Vagina (tissue), 2 donors: ENCODE data around the gene DOCK4. TPM values are rescaled to one million over a fixed set of nuclear protein-coding genes. Genes with fewer than 3 reads are reported as not detected.

Experiments
- DNase-seq, 2 donors: peaks; one replicate each; pipeline ENCODE4 v3.0.0-alpha.2; 2017; ENCODE audit errors: extremely low spot score in 2 of 2
- H3K27ac ChIP-seq: fragments of 200-600 bp; sonication (generic); one replicate; pipeline ENCODE4 v1.5.1; 2019
- H3K27me3 ChIP-seq: fragments of 200-600 bp; sonication (generic); one replicate; pipeline ENCODE4 v1.5.1; 2019
- H3K36me3 ChIP-seq, 2 donors: fragments of 200-600 bp; sonication (generic); one replicate each; pipeline ENCODE4 v1.5.1; 2017 to 2019
- H3K4me1 ChIP-seq: fragments of 200-600 bp; sonication (generic); one replicate; pipeline ENCODE4 v1.5.1; 2019
- H3K4me3 ChIP-seq, 2 donors: fragments of 200-600 bp; sonication (generic); 1 replicate in 1 of 2; 2 replicates in 1 of 2; pipeline ENCODE4 v1.5.1; 2016 to 2019
- H3K9me3 ChIP-seq: fragments of 200-600 bp; sonication (generic); one replicate; pipeline ENCODE4 v1.5.1; 2019
- CTCF ChIP-seq, 3 experiments: fragments of 450-650 bp in 2 of 3; fragments of 200-600 bp in 1 of 3; sonication (generic) in 1 of 3; IDR thresholded peaks; one replicate each; pipeline ENCODE4 v1.5.1; 2017 to 2019; ENCODE audit warnings: antibody characterized with exemption in 3 of 3, mild to moderate bottlenecking in 2 of 3, moderate library complexity in 2 of 3
- POLR2A ChIP-seq, 2 donors: fragments of 450-650 bp; IDR thresholded peaks; one replicate each; pipeline ENCODE4 v1.6.1; 2017; ENCODE audit warnings: antibody characterized with exemption in 2 of 2, mild to moderate bottlenecking in 2 of 2, moderate library complexity in 2 of 2
- POLR2AphosphoS5 ChIP-seq, 2 donors: sonication (generic); formaldehyde crosslinking; IDR thresholded peaks; one replicate each; pipeline ENCODE4 v1.9.0; 2017; ENCODE audit warnings: antibody characterized with exemption in 2 of 2, mild to moderate bottlenecking in 2 of 2, low read depth in 1 of 2; ENCODE audit not compliant: insufficient read depth in 1 of 2
- intact Hi-C: fragments of 100-400 bp; cut with DNase I; formaldehyde crosslinking; loops from one replicate; pipeline ENCODE4 v1.15.1; 2023
- total RNA-seq: library from RNA; depleted of rRNA; stranded (reverse); fragments of >200 nt; gene quantifications from one replicate; pipeline ENCODE4 v1.2.3, GENCODE V29; 2016

Gene DOCK4
- total RNA-seq, 1 donor from 2014 or later = 40.3 TPM

- Histone ChIP-seq H3K4me3 (no peak overlapping the region), H3K9me3 (no peaks in the 10 kb centered on the region), H3K27me3 (no peaks in the 10 kb centered on the region), H3K36me3 (no peaks in the 10 kb centered on the region), H3K27ac (no peak overlapping the region), H3K4me1 (peaks cover 9% of the 10 kb centered on the region)
- TF ChIP-seq CTCF (IDR thresholded peaks at IDR 0.05) (no peak), POLR2A (IDR thresholded peaks at IDR 0.05) (no peak), POLR2AphosphoS5 (IDR thresholded peaks at IDR 0.05; ENCODE audit: insufficient read depth in 1 of 2, low read depth in 1 of 2) (no peak)
- intact Hi-C loops = no loop called here
- DNase-seq = no peak
Measured at GRCh38 chr7:112160130-112160770, 45.9 kb downstream of the DOCK4 start.

- H3K27me3 ChIP-seq = no peaks in the 10 kb centered on the region
- intact Hi-C loops = no loop called here
- DNase-seq = no peak
- H3K4me1 ChIP-seq = peaks cover 9% of the 10 kb centered on the region
- TF ChIP-seq POLR2AphosphoS5 (IDR thresholded peaks at IDR 0.05; ENCODE audit: insufficient read depth in 1 of 2, low read depth in 1 of 2) (no peak), POLR2A (IDR thresholded peaks at IDR 0.05) (no peak)
- H3K4me3 ChIP-seq = no peak overlapping the region
- no peaks in the 10 kb centered on the region for H3K36me3 ChIP-seq
- no peak overlapping the region for H3K27ac ChIP-seq
- H3K9me3 ChIP-seq = no peaks in the 10 kb centered on the region
Measured at GRCh38 chr7:112159351-112159750, 46.8 kb downstream of the DOCK4 start.

- intact Hi-C loops = no loop called here
- DNase-seq = no peak
- H3K27me3 ChIP-seq = no peaks in the 10 kb centered on the region
- H3K4me3 ChIP-seq = no peak overlapping the region
- no peaks in the 10 kb centered on the region for H3K36me3 ChIP-seq
- H3K27ac ChIP-seq = no peak overlapping the region
- peaks cover 9% of the 10 kb centered on the region for H3K4me1 ChIP-seq
- TF ChIP-seq CTCF (IDR thresholded peaks at IDR 0.05) = no peak
- no peak for TF ChIP-seq POLR2AphosphoS5 (IDR thresholded peaks at IDR 0.05; ENCODE audit: insufficient read depth in 1 of 2, low read depth in 1 of 2)
- TF ChIP-seq POLR2A (IDR thresholded peaks at IDR 0.05) = no peak
- no peaks in the 10 kb centered on the region for H3K9me3 ChIP-seq
Measured at GRCh38 chr7:112157072-112157471, 49.1 kb downstream of the DOCK4 start.

- H3K27ac ChIP-seq = no peak overlapping the region
- H3K4me3 ChIP-seq = no peak overlapping the region
- H3K9me3 ChIP-seq = no peaks in the 10 kb centered on the region
- intact Hi-C loops = no loop called here
- peaks cover 9% of the 10 kb centered on the region for H3K4me1 ChIP-seq
- TF ChIP-seq CTCF (IDR thresholded peaks at IDR 0.05) (no peak), POLR2A (IDR thresholded peaks at IDR 0.05) (no peak)
- H3K36me3 ChIP-seq = no peaks in the 10 kb centered on the region
- no peaks in the 10 kb centered on the region for H3K27me3 ChIP-seq
- DNase-seq = no peak
Measured at GRCh38 chr7:112156412-112156811, 49.8 kb downstream of the DOCK4 start.

GRCh38 chr7:112154690-112155089, 51.5 kb downstream of the DOCK4 start:
- Histone ChIP-seq H3K4me1 (peaks cover 9% of the 10 kb centered on the region), H3K27me3 (no peaks in the 10 kb centered on the region), H3K36me3 (no peaks in the 10 kb centered on the region), H3K9me3 (no peaks in the 10 kb centered on the region), H3K27ac (no peak overlapping the region), H3K4me3 (no peak overlapping the region)
- no peak for DNase-seq
- no peak for TF ChIP-seq POLR2A (IDR thresholded peaks at IDR 0.05)
- TF ChIP-seq CTCF (IDR thresholded peaks at IDR 0.05) = no peak
- TF ChIP-seq POLR2AphosphoS5 (IDR thresholded peaks at IDR 0.05; ENCODE audit: insufficient read depth in 1 of 2, low read depth in 1 of 2) = no peak
- intact Hi-C loops = no loop called here
